IMR-90 (cell line): ENCODE measurements around the gene CALHM1. TPM values are rescaled to one million over a fixed set of nuclear protein-coding genes. Genes with fewer than 3 reads are reported as not detected.

ENCODE experiments used
- ATAC-seq: fragments of 200-7000 bp; cut with Tn5 transposase; 2 replicates; pipeline ENCODE4 v1.9.1; 2020; ENCODE audit warnings: low read depth, mild to moderate bottlenecking, moderate library complexity
- Bru-seq: library from RNA; stranded (reverse); fragments of 400-500 nt; gene quantifications from one replicate; lab custom pipeline; 2021; lab: Mats Ljungman, UMichigan
- BruChase-seq, 2 experiments: library from RNA; stranded (reverse); fragments of 400-500 nt; gene quantifications; one replicate each; lab custom pipeline; 2021; lab: Mats Ljungman, UMichigan
- BruUV-seq: library from RNA; stranded (reverse); fragments of 400-500 nt; replicated peaks from 2 replicates; lab custom pipeline; 2021; lab: Mats Ljungman, UMichigan
- CTCF ChIA-PET: fragments of 300-600 bp; formaldehyde crosslinking; extraction: SDS; loops from one replicate; lab custom pipeline; 2021; ENCODE audit warnings: antibody characterized with exemption; lab: Yijun Ruan, JAX
- POLR2A ChIA-PET: fragments of 300-600 bp; sonication (Branson Sonifier 250); formaldehyde crosslinking; loops from one replicate; lab custom pipeline; 2022; ENCODE audit warnings: antibody characterized with exemption; ENCODE audit not compliant: unreplicated experiment; lab: Charles Lee
- DNase-seq: peaks from one replicate; pipeline ENCODE4 v3.0.0; 2013
- H2AFZ ChIP-seq: replicated peaks from 2 replicates; pipeline ENCODE3; 2013; ENCODE audit warnings: low read length, mild to moderate bottlenecking; ENCODE audit not compliant: poor library complexity
- H2AK5ac ChIP-seq: 2 replicates; pipeline ENCODE4 v1.6.1; 2013; ENCODE audit warnings: low read depth, low read length, inconsistent platforms
- H2AK9ac ChIP-seq: replicated peaks from 2 replicates; pipeline ENCODE3; 2013; ENCODE audit warnings: mild to moderate bottlenecking, low read depth, low read length, moderate library complexity; ENCODE audit not compliant: poor library complexity
- H2BK120ac ChIP-seq: 2 replicates; pipeline ENCODE4 v1.6.1; 2013; ENCODE audit warnings: low read depth, low read length, inconsistent platforms
- H2BK15ac ChIP-seq: 3 replicates; pipeline ENCODE4 v1.6.1; 2013; ENCODE audit warnings: low read depth, low read length, inconsistent platforms
- H2BK20ac ChIP-seq: 2 replicates; pipeline ENCODE4 v1.6.1; 2013; ENCODE audit warnings: low read depth, mild to moderate bottlenecking, inconsistent platforms, low read length, moderate library complexity
- H2BK5ac ChIP-seq: 2 replicates; pipeline ENCODE4 v1.6.1; 2013; ENCODE audit warnings: mild to moderate bottlenecking, low read depth, low read length, inconsistent platforms; ENCODE audit not compliant: poor library complexity, severe bottlenecking
- H3K14ac ChIP-seq: replicated peaks from 2 replicates; pipeline ENCODE4 v1.6.1; 2013; ENCODE audit warnings: low read depth, low read length, inconsistent platforms
- H3K18ac ChIP-seq: 2 replicates; pipeline ENCODE4 v1.6.1; 2013; ENCODE audit warnings: low read depth, low read length, control low read depth
- H3K23ac ChIP-seq: 2 replicates; pipeline ENCODE4 v1.6.1; 2013; ENCODE audit warnings: low read depth, low read length, inconsistent platforms
- H3K27ac ChIP-seq: 2 replicates; pipeline ENCODE4 v1.5.1; 2013; ENCODE audit warnings: mild to moderate bottlenecking, control low read depth, low read length; ENCODE audit not compliant: insufficient read depth
- H3K27me3 ChIP-seq: 2 replicates; pipeline ENCODE4 v1.6.1; 2013; ENCODE audit warnings: low read length; ENCODE audit not compliant: control insufficient read depth, insufficient read depth
- H3K36me3 ChIP-seq: 2 replicates; pipeline ENCODE4 v1.6.1; 2013; ENCODE audit warnings: low read length, mixed read lengths; ENCODE audit not compliant: control insufficient read depth, insufficient read depth
- H3K4ac ChIP-seq: 2 replicates; pipeline ENCODE4 v1.6.1; 2013; ENCODE audit warnings: low read depth, low read length, inconsistent platforms
- H3K4me1 ChIP-seq: 2 replicates; pipeline ENCODE4 v1.6.1; 2013; ENCODE audit warnings: low read length, mixed read lengths; ENCODE audit not compliant: control insufficient read depth, insufficient read depth
- H3K4me2 ChIP-seq: 2 replicates; pipeline ENCODE4 v1.6.1; 2013; ENCODE audit warnings: low read depth, mild to moderate bottlenecking, control low read depth, low read length, moderate library complexity
- H3K4me3 ChIP-seq: 2 replicates; pipeline ENCODE4 v1.5.1; 2013; ENCODE audit warnings: low read depth, mild to moderate bottlenecking, control low read depth, low read length, moderate library complexity; ENCODE audit not compliant: insufficient read depth
- H3K56ac ChIP-seq: 2 replicates; pipeline ENCODE4 v1.6.1; 2013; ENCODE audit warnings: low read length, inconsistent platforms; ENCODE audit not compliant: insufficient read depth; ENCODE audit errors: extremely low read depth
- H3K79me1 ChIP-seq, 2 experiments: 2 replicates each; pipeline ENCODE4 v1.6.1; 2013; ENCODE audit warnings: low read length in 2 of 2, inconsistent platforms in 1 of 2, low read depth in 1 of 2
- H3K9ac ChIP-seq: 2 replicates; pipeline ENCODE4 v1.6.1; 2013; ENCODE audit warnings: low read depth, low read length, control low read depth
- H3K9me1 ChIP-seq: 2 replicates; pipeline ENCODE4 v1.6.1; 2013; ENCODE audit warnings: low read length, inconsistent platforms; ENCODE audit not compliant: insufficient read depth
- H3K9me3 ChIP-seq: 2 replicates; pipeline ENCODE4 v1.6.1; 2013; ENCODE audit warnings: low read length; ENCODE audit not compliant: control insufficient read depth, insufficient read depth
- H4K20me1 ChIP-seq: 2 replicates; pipeline ENCODE4 v1.6.1; 2013; ENCODE audit warnings: low read length, inconsistent platforms; ENCODE audit not compliant: insufficient read depth
- H4K5ac ChIP-seq: 2 replicates; pipeline ENCODE4 v1.6.1; 2013; ENCODE audit warnings: mild to moderate bottlenecking, low read depth, low read length, control low read depth
- H4K8ac ChIP-seq, 2 experiments: 2 replicates each; pipeline ENCODE4 v1.6.1; 2013; ENCODE audit warnings: low read depth in 2 of 2, low read length in 2 of 2, control low read depth in 1 of 2, inconsistent platforms in 1 of 2
- H4K91ac ChIP-seq: 2 replicates; pipeline ENCODE4 v1.6.1; 2013; ENCODE audit warnings: low read depth, low read length, inconsistent platforms; ENCODE audit not compliant: insufficient read depth
- BHLHE40 ChIP-seq: fragments of 150-350 bp; IDR thresholded peaks from 2 replicates; pipeline ENCODE4 v1.6.1; 2016; ENCODE audit warnings: mild to moderate bottlenecking, low read depth, low read length
- CEBPB ChIP-seq: IDR thresholded peaks from 2 replicates; pipeline ENCODE4 v1.6.1; 2012; ENCODE audit warnings: low read depth, low read length, improper control_type of control experiment
- CHD1 ChIP-seq: IDR thresholded peaks from 2 replicates; pipeline ENCODE4 v1.6.1; 2012; ENCODE audit warnings: low read depth, low read length, improper control_type of control experiment
- MAFK ChIP-seq: IDR thresholded peaks from 2 replicates; pipeline ENCODE4 v1.6.1; 2012; ENCODE audit warnings: low read depth, low read length, improper control_type of control experiment
- MAZ ChIP-seq: IDR thresholded peaks from 2 replicates; pipeline ENCODE4 v1.6.1; 2012; ENCODE audit warnings: low read depth, mild to moderate bottlenecking, low read length, improper control_type of control experiment, moderate library complexity, borderline replicate concordance
- MXI1 ChIP-seq: IDR thresholded peaks from 2 replicates; pipeline ENCODE4 v1.6.1; 2012; ENCODE audit warnings: low read depth, mild to moderate bottlenecking, low read length, moderate library complexity, borderline replicate concordance
- NFE2L2 ChIP-seq: fragments of 150-350 bp; IDR thresholded peaks from 2 replicates; pipeline ENCODE4 v1.6.1; 2016; ENCODE audit warnings: low read depth, mild to moderate bottlenecking, low read length
- POLR2A ChIP-seq: IDR thresholded peaks from 2 replicates; pipeline ENCODE4 v1.6.1; 2012; ENCODE audit warnings: mild to moderate bottlenecking, low read depth, low read length
- RAD21 ChIP-seq: IDR thresholded peaks from 2 replicates; pipeline ENCODE4 v1.6.1; 2012; ENCODE audit warnings: low read length, improper control_type of control experiment
- RFX5 ChIP-seq: IDR thresholded peaks from 2 replicates; pipeline ENCODE4 v1.8.0; 2012; ENCODE audit warnings: low read depth, mild to moderate bottlenecking, low read length, moderate library complexity
- SMC3 ChIP-seq: fragments of 150-350 bp; IDR thresholded peaks from 2 replicates; pipeline ENCODE4 v1.6.1; 2016; ENCODE audit warnings: low read depth, mild to moderate bottlenecking, antibody characterized with exemption, low read length, moderate library complexity
- USF2 ChIP-seq: fragments of 150-350 bp; IDR thresholded peaks from 2 replicates; pipeline ENCODE4 v1.6.1; 2017; ENCODE audit warnings: mild to moderate bottlenecking, antibody characterized with exemption, low read length, low read depth
- WGBS, 2 experiments: methylation state at CpG; one replicate each; pipeline versions ENCODE4 v1.1.5 to v1.1.7; 2013; ENCODE audit warnings: missing lambda C conversion rate in 2 of 2; ENCODE audit not compliant: insufficient read length in 1 of 2; ENCODE audit errors: extremely low coverage in 2 of 2; 5-methylcytosine and 5-hydroxymethylcytosine counted together
- dilution Hi-C: fragments of 300-500 bp; cut with HindIII; formaldehyde crosslinking; loops from one replicate; pipeline ENCODE4 v1.14.3; 2018; ENCODE audit warnings: low sequenced_read_pairs; ENCODE audit not compliant: unreplicated experiment
- in situ Hi-C: fragments of 300-500 bp; cut with MboI; formaldehyde crosslinking; loops from 3 replicates; pipeline ENCODE4 v1.14.3; 2019; ENCODE audit warnings: low sequenced_read_pairs, inconsistent platforms, mixed read lengths
- intact Hi-C: fragments of 100-400 bp; cut with micrococcal nuclease; formaldehyde crosslinking; loops from 2 replicates; pipeline ENCODE4 v1.10.0; 2022
- long read RNA-seq: library from polyadenylated mRNA; unstranded; transcript quantifications from one replicate; pipeline ENCODE4 v2.0.0, GENCODE V29; 2021; ENCODE audit not compliant: unreplicated experiment
- polyA plus RNA-seq, 3 experiments: library from polyadenylated mRNA; depleted of rRNA; stranded (reverse); fragments of >200 nt; gene quantifications; 2 replicates each; pipeline ENCODE4 v1.2.3, GENCODE V29; 2012; ENCODE audit warnings: low replicate concordance in 1 of 3
- total RNA-seq: library from RNA; depleted of rRNA; stranded (reverse); fragments of >200 nt; gene quantifications from 2 replicates; pipeline ENCODE4 v1.2.3, GENCODE V29; 2012; rRNA removed
- TF ChIP-seq, protein P1 (sequence below): conservative IDR thresholded peaks from 2 replicates; pipeline ENCODE4 v1.5.1; 2012; ENCODE audit warnings: mild to moderate bottlenecking, low read depth, low read length, improper control_type of control experiment
- TF ChIP-seq, protein P2 (sequence below): fragments of 150-350 bp; IDR thresholded peaks from 2 replicates; pipeline ENCODE4 v1.6.1; 2016; ENCODE audit warnings: low read depth, mild to moderate bottlenecking, low read length, moderate library complexity, borderline replicate concordance

The CALHM1 gene, protein sequence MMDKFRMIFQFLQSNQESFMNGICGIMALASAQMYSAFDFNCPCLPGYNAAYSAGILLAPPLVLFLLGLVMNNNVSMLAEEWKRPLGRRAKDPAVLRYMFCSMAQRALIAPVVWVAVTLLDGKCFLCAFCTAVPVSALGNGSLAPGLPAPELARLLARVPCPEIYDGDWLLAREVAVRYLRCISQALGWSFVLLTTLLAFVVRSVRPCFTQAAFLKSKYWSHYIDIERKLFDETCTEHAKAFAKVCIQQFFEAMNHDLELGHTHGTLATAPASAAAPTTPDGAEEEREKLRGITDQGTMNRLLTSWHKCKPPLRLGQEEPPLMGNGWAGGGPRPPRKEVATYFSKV
- not detected in 2 replicates for total RNA-seq
- not detected in 2 replicates for polyA plus RNA-seq (2012; rRNA removed)
- polyA plus RNA-seq (2012; cell fraction: cytosol; rRNA removed), result not detected in 2 replicates
- not detected in 2 replicates for polyA plus RNA-seq (2012; cell fraction: nucleus; rRNA removed; ENCODE audit: low replicate concordance)
- Bru-seq, nascent RNA, result not detected
- BruChase-seq, experiment 1, labeled RNA remaining after a 6-hour chase, result not detected
- BruChase-seq, experiment 2, labeled RNA remaining after a 2-hour chase, result not detected
- long read RNA-seq, result 0 reads

DNA sequence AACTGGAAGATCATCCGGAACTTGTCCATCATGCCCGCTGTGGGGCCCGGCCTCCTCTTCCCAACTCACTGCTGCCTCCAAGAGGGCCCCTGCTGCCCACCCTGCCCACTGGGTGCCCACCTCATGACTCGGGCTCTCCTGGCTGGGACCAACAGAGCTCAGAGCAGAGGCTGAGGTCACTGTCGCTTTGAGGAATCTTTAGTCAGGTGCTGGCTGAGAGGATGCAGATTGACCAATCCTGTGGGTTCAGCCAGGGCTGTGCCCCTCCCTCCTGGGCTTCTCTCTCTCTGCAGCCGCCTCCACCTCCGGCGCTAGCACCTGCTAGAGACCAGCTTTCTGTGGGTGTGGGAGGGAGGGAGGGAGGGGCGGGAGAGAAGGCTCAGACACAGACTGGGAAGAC lies at the start of gene CALHM1:
CALHM1 (minus strand) TSS at position 181 of the 400 bp plus-strand sequence; CDS start at position 32, 149 bp downstream.
- BruUV-seq, result no TSS peak
- in situ Hi-C loops, result no loop called here
- Histone ChIP-seq H3K27ac (no peak within 1 kb of the TSS), H3K4me1 (no peaks in the 10 kb centered on the region), H2BK20ac (no peak within 1 kb of the TSS), H3K4me2 (no peak within 1 kb of the TSS), H3K18ac (no peak within 1 kb of the TSS), H2BK5ac (no peak within 1 kb of the TSS), H3K14ac (no peak within 1 kb of the TSS), H2BK15ac (no peak within 1 kb of the TSS), H4K8ac (no peak within 1 kb of the TSS), H3K56ac (no peak within 1 kb of the TSS), H2AK5ac (no peak within 1 kb of the TSS), H3K79me1 (no peaks in the 10 kb centered on the region), H4K91ac (no peak within 1 kb of the TSS), H4K20me1 (no peaks in the 10 kb centered on the region), H3K4me3 (no peak within 1 kb of the TSS), H4K5ac (no peak within 1 kb of the TSS), H3K27me3 (peaks cover 19% of the 10 kb centered on the region), H3K9ac (no peak within 1 kb of the TSS), H3K23ac (no peak within 1 kb of the TSS), H3K9me1 (no peaks in the 10 kb centered on the region), H3K36me3 (no peaks in the 10 kb centered on the region), H2BK120ac (no peak within 1 kb of the TSS), H3K4ac (no peak within 1 kb of the TSS), H2AFZ (no peak within 1 kb of the TSS), H3K9me3 (no peaks in the 10 kb centered on the region), H2AK9ac (no peak within 1 kb of the TSS)
- dilution Hi-C loops, result no loop called here
- ChIA-PET CTCF (no interaction called here), POLR2A (no interaction called here)
- intact Hi-C loops, result no loop called here
- WGBS, 2 experiments, result no CpG with 5 or more reads among the region's 9 CpGs
- ATAC-seq (no peak), DNase-seq (no peak)
- TF ChIP-seq MAZ, result no peak
- TF ChIP-seq MAFK, result no peak
- TF ChIP-seq POLR2A, result no peak
- no peak for TF ChIP-seq SMC3
- TF ChIP-seq BHLHE40, result no peak
- no peak for TF ChIP-seq RFX5
- no peak for TF ChIP-seq CHD1
- TF ChIP-seq NFE2L2, result no peak
- TF ChIP-seq CEBPB, result no peak
- TF ChIP-seq, protein P1, sequence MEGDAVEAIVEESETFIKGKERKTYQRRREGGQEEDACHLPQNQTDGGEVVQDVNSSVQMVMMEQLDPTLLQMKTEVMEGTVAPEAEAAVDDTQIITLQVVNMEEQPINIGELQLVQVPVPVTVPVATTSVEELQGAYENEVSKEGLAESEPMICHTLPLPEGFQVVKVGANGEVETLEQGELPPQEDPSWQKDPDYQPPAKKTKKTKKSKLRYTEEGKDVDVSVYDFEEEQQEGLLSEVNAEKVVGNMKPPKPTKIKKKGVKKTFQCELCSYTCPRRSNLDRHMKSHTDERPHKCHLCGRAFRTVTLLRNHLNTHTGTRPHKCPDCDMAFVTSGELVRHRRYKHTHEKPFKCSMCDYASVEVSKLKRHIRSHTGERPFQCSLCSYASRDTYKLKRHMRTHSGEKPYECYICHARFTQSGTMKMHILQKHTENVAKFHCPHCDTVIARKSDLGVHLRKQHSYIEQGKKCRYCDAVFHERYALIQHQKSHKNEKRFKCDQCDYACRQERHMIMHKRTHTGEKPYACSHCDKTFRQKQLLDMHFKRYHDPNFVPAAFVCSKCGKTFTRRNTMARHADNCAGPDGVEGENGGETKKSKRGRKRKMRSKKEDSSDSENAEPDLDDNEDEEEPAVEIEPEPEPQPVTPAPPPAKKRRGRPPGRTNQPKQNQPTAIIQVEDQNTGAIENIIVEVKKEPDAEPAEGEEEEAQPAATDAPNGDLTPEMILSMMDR, result no peak
- TF ChIP-seq RAD21, result no peak
- TF ChIP-seq, protein P2, sequence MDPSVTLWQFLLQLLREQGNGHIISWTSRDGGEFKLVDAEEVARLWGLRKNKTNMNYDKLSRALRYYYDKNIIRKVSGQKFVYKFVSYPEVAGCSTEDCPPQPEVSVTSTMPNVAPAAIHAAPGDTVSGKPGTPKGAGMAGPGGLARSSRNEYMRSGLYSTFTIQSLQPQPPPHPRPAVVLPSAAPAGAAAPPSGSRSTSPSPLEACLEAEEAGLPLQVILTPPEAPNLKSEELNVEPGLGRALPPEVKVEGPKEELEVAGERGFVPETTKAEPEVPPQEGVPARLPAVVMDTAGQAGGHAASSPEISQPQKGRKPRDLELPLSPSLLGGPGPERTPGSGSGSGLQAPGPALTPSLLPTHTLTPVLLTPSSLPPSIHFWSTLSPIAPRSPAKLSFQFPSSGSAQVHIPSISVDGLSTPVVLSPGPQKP, result no peak
- no peak for TF ChIP-seq MXI1
- no peak for TF ChIP-seq USF2
